Left lung (tissue), 10 donors: ENCODE measurements around the gene BBS9. TPM values are rescaled to one million over a fixed set of nuclear protein-coding genes. Genes with fewer than 3 reads are reported as not detected.
"Not testable (repeated sequence)": the region's sequence is repeated elsewhere in the genome, so short reads cannot be mapped to it uniquely, and the experiment has no call there.

Experiments
- ATAC-seq: fragments of 200-7000 bp; cut with Tn5 transposase; one replicate; pipeline ENCODE4 v1.9.1; 2020; ENCODE audit warnings: moderate library complexity
- DNase-seq, 4 donors: peaks; one replicate each; pipeline ENCODE4 v3.0.0-alpha.2; 2013 to 2020
- H3K27ac ChIP-seq, 2 donors: fragments of 200-600 bp; sonication (generic) in 1 of 2; one replicate each; pipeline versions ENCODE4 v1.5.0 to v1.8.0; 2020 to 2021
- H3K27me3 ChIP-seq, 2 donors: fragments of 200-600 bp; sonication (generic) in 1 of 2; one replicate each; pipeline versions ENCODE4 v1.5.0 to v1.8.0; 2020 to 2021
- H3K36me3 ChIP-seq, 2 donors: fragments of 200-600 bp; sonication (generic) in 1 of 2; one replicate each; pipeline versions ENCODE4 v1.5.0 to v1.8.0; 2020 to 2021
- H3K4me1 ChIP-seq, 2 donors: fragments of 200-600 bp; one replicate each; pipeline ENCODE4 v1.8.0; 2021
- H3K4me3 ChIP-seq, 2 donors: fragments of 200-600 bp; sonication (generic) in 1 of 2; one replicate each; pipeline versions ENCODE4 v1.5.0 to v1.8.0; 2020 to 2021; ENCODE audit warnings: mild to moderate bottlenecking in 1 of 2
- H3K9me3 ChIP-seq, 2 donors: fragments of 200-600 bp; sonication (generic) in 1 of 2; one replicate each; pipeline versions ENCODE4 v1.5.0 to v1.8.0; 2020 to 2021
- CTCF ChIP-seq, 2 donors: fragments of 200-600 bp; sonication (generic) in 1 of 2; IDR thresholded peaks; one replicate each; pipeline versions ENCODE4 v1.5.0 to v1.8.0; 2021; ENCODE audit warnings: antibody characterized with exemption in 2 of 2
- intact Hi-C, 2 donors: fragments of 100-400 bp; cut with DNase I; formaldehyde crosslinking; loops; one replicate each; pipeline versions ENCODE4 v1.11.2 to v1.14.2; 2022
- polyA plus RNA-seq, 6 donors: library from polyadenylated mRNA; unstranded; fragments of 120-200 nt; gene quantifications; one replicate each; pipeline ENCODE4 v1.2.1, GENCODE V29; 2013; ENCODE audit not compliant: insufficient read length in 6 of 6
- total RNA-seq, 2 donors: library from RNA; stranded (reverse); fragmentation: NEBNext Ultra II Directional; extraction: Animal tissue kit (Norgen Biotek cat#: 25700); gene quantifications; one replicate each; pipeline ENCODE4 v1.2.1, GENCODE V29; 2021
- donor health status: DM: no; HTN: yes; CAD: no.
- donor health status: DM: no; HTN: no; CAD: no.

Gene BBS9
- total and polyA plus RNA-seq, 8 donors = 14.5 to 25.1 (median 19.1) TPM

- intact Hi-C loops = no loop called here
- ATAC-seq = no peak
- Histone ChIP-seq H3K4me3 (no peak overlapping the region), H3K36me3 (peaks cover 0 to 3% of the 10 kb centered on the region in 2 donors), H3K9me3 (peaks cover 0 to 18% of the 10 kb centered on the region in 2 donors), H3K27me3 (no peaks in the 10 kb centered on the region), H3K27ac (no peak overlapping the region), H3K4me1 (no peaks in the 10 kb centered on the region)
- no peak for TF ChIP-seq CTCF (IDR thresholded peaks at IDR 0.05)
- DNase-seq = no peak
Measured at GRCh38 chr7:33215992-33216391, 86.6 kb downstream of the BBS9 start.

- Histone ChIP-seq H3K36me3 (no peaks in the 10 kb centered on the region), H3K4me1 (no peaks in the 10 kb centered on the region), H3K4me3 (no peak overlapping the region), H3K9me3 (peaks cover 0 to 3% of the 10 kb centered on the region in 2 donors), H3K27me3 (no peaks in the 10 kb centered on the region), H3K27ac (no peak overlapping the region)
- intact Hi-C loops = no loop called here
- no peak for ATAC-seq
- no peak for TF ChIP-seq CTCF (IDR thresholded peaks at IDR 0.05)
- DNase-seq = no peak
Measured at GRCh38 chr7:33217595-33217994, 88.2 kb downstream of the BBS9 start.

GRCh38 chr7:33218841-33219535 lies 89.6 kb downstream of the BBS9 start:
- intact Hi-C loops, H3K4me3 ChIP-seq, ATAC-seq: not testable (repeated sequence)

GRCh38 chr7:33220231-33220630 lies 90.9 kb downstream of the BBS9 start:
- H3K4me3 ChIP-seq = no peak overlapping the region
- H3K9me3 ChIP-seq = no peaks in the 10 kb centered on the region
- no peaks in the 10 kb centered on the region for H3K36me3 ChIP-seq
- H3K27ac ChIP-seq = no peak overlapping the region
- intact Hi-C loops = no loop called here
- no peaks in the 10 kb centered on the region for H3K4me1 ChIP-seq
- no peak for TF ChIP-seq CTCF (IDR thresholded peaks at IDR 0.05)
- no peaks in the 10 kb centered on the region for H3K27me3 ChIP-seq
- ATAC-seq (no peak), DNase-seq (no peak)

More at GRCh38 chr7:33218841-33219535, 89.6 kb downstream of the BBS9 start:
- not testable (repeated sequence) for H3K27ac ChIP-seq, H3K9me3 ChIP-seq, H3K4me1 ChIP-seq, H3K27me3 ChIP-seq, H3K36me3 ChIP-seq
- DNase-seq = peak in 1 of 4 donors; percentile 74

GRCh38 chr7:33221390-33221789 lies 92.0 kb downstream of the BBS9 start:
- H3K36me3 ChIP-seq = no peaks in the 10 kb centered on the region
- no peak for ATAC-seq
- no peak overlapping the region for H3K27ac ChIP-seq
- H3K27me3 ChIP-seq = no peaks in the 10 kb centered on the region
- H3K4me1 ChIP-seq = no peaks in the 10 kb centered on the region
- H3K9me3 ChIP-seq = no peaks in the 10 kb centered on the region
- TF ChIP-seq CTCF (IDR thresholded peaks at IDR 0.05) = no peak
- no peak for DNase-seq
- intact Hi-C loops = no loop called here
- no peak overlapping the region for H3K4me3 ChIP-seq
